ENCODE data around the gene SLC13A4. TPM values are rescaled to one million over a fixed set of nuclear protein-coding genes. Genes with fewer than 3 reads are reported as not detected.

SLC13A4 gene
- polyA plus RNA-seq, 1 donor (not counting 4 experiments of a cell fraction or from before 2014, with no cell fraction given), result 0.12 TPM

GRCh38 chr7:135661311-135662122, 66.5 kb downstream of the SLC13A4 start:
- TF ChIP-seq EZH2 (IDR thresholded peaks at IDR 0.05; ENCODE audit: low read length), result no peak
- TF ChIP-seq, protein P1, sequence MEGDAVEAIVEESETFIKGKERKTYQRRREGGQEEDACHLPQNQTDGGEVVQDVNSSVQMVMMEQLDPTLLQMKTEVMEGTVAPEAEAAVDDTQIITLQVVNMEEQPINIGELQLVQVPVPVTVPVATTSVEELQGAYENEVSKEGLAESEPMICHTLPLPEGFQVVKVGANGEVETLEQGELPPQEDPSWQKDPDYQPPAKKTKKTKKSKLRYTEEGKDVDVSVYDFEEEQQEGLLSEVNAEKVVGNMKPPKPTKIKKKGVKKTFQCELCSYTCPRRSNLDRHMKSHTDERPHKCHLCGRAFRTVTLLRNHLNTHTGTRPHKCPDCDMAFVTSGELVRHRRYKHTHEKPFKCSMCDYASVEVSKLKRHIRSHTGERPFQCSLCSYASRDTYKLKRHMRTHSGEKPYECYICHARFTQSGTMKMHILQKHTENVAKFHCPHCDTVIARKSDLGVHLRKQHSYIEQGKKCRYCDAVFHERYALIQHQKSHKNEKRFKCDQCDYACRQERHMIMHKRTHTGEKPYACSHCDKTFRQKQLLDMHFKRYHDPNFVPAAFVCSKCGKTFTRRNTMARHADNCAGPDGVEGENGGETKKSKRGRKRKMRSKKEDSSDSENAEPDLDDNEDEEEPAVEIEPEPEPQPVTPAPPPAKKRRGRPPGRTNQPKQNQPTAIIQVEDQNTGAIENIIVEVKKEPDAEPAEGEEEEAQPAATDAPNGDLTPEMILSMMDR (optimal IDR thresholded peaks at IDR 0.05 in 1 of 3, IDR thresholded peaks at IDR 0.05 in 1 of 3, conservative IDR thresholded peaks at IDR 0.05 in 1 of 3; ENCODE audit: extremely low read depth in 1 of 3, insufficient read depth in 2 of 3, low read length in 3 of 3), result no peak
- H3K4me3 ChIP-seq (ENCODE audit: control insufficient read depth in 2 of 3, extremely low read depth in 1 of 3, insufficient read depth in 2 of 3, low read depth in 1 of 3, low read length in 3 of 3), result peak overlapping the region; percentile 93 to 100 (median 98)
- peaks cover 41% of the 10 kb centered on the region for H3K79me2 ChIP-seq (ENCODE audit: control insufficient read depth, insufficient read depth, low read length)
- no peaks in the 10 kb centered on the region for H3K36me3 ChIP-seq (ENCODE audit: control insufficient read depth in 2 of 2, extremely low read depth in 1 of 2, insufficient read depth in 2 of 2, low read length in 2 of 2)
- H3K9me1 ChIP-seq (ENCODE audit: control insufficient read depth, extremely low read depth, insufficient read depth, low read length), result no peaks in the 10 kb centered on the region
- H3K9me3 ChIP-seq (ENCODE audit: control insufficient read depth, low read depth, low read length), result no peaks in the 10 kb centered on the region
- no peaks in the 10 kb centered on the region for H4K20me1 ChIP-seq (ENCODE audit: control insufficient read depth, extremely low read depth, insufficient read depth, low read length)
- FAIRE-seq (no peak), DNase-seq (ENCODE audit: low read depth, low spot score) (no peak)
- peak overlapping the region; percentile 97 for H2AFZ ChIP-seq (ENCODE audit: control insufficient read depth, low read length)
- H3K4me2 ChIP-seq (ENCODE audit: control insufficient read depth, extremely low read depth, insufficient read depth, low read depth, low read length), result peak overlapping the region; percentile 93
- peak overlapping the region; percentile 97 for H3K27ac ChIP-seq (ENCODE audit: control insufficient read depth, insufficient read depth, low read length)
- H3K27me3 ChIP-seq (ENCODE audit: control insufficient read depth, extremely low read depth, insufficient read depth, low read length), result no peaks in the 10 kb centered on the region
- dilution Hi-C loops (cut with MboI; ENCODE audit: extremely low pct_ligation_motif_present, low sequenced_read_pairs), result no loop called here
- peak overlapping the region; percentile 98 for H3K9ac ChIP-seq (ENCODE audit: control insufficient read depth, extremely low read depth, insufficient read depth, low read length)
- H3K4me1 ChIP-seq (ENCODE audit: control insufficient read depth, extremely low read depth, insufficient read depth, low read length), result peaks cover 22% of the 10 kb centered on the region

- H3K4me2 ChIP-seq (ENCODE audit: control insufficient read depth, extremely low read depth, insufficient read depth, low read depth, low read length), result no peak overlapping the region
- no peaks in the 10 kb centered on the region for H4K20me1 ChIP-seq (ENCODE audit: control insufficient read depth, extremely low read depth, insufficient read depth, low read length)
- no peak overlapping the region for H3K9ac ChIP-seq (ENCODE audit: control insufficient read depth, extremely low read depth, insufficient read depth, low read length)
- no peaks in the 10 kb centered on the region for H3K36me3 ChIP-seq (ENCODE audit: control insufficient read depth in 2 of 2, extremely low read depth in 1 of 2, insufficient read depth in 2 of 2, low read length in 2 of 2)
- no peaks in the 10 kb centered on the region for H3K9me3 ChIP-seq (ENCODE audit: control insufficient read depth, low read depth, low read length)
- no peak for TF ChIP-seq EZH2 (IDR thresholded peaks at IDR 0.05; ENCODE audit: low read length)
- TF ChIP-seq, protein P1 (optimal IDR thresholded peaks at IDR 0.05 in 1 of 3, IDR thresholded peaks at IDR 0.05 in 1 of 3, conservative IDR thresholded peaks at IDR 0.05 in 1 of 3; ENCODE audit: extremely low read depth in 1 of 3, insufficient read depth in 2 of 3, low read length in 3 of 3), result no peak
- H2AFZ ChIP-seq (ENCODE audit: control insufficient read depth, low read length), result no peak overlapping the region
- peaks cover 18% of the 10 kb centered on the region for H3K4me1 ChIP-seq (ENCODE audit: control insufficient read depth, extremely low read depth, insufficient read depth, low read length)
- no peak for FAIRE-seq
- no peak for DNase-seq (ENCODE audit: low read depth, low spot score)
- H3K27me3 ChIP-seq (ENCODE audit: control insufficient read depth, extremely low read depth, insufficient read depth, low read length), result no peaks in the 10 kb centered on the region
- H3K9me1 ChIP-seq (ENCODE audit: control insufficient read depth, extremely low read depth, insufficient read depth, low read length), result no peaks in the 10 kb centered on the region
- dilution Hi-C loops (cut with MboI; ENCODE audit: extremely low pct_ligation_motif_present, low sequenced_read_pairs), result no loop called here
- H3K4me3 ChIP-seq (ENCODE audit: control insufficient read depth in 2 of 3, extremely low read depth in 1 of 3, insufficient read depth in 2 of 3, low read depth in 1 of 3, low read length in 3 of 3), result no peak overlapping the region
- peaks cover 19% of the 10 kb centered on the region for H3K79me2 ChIP-seq (ENCODE audit: control insufficient read depth, insufficient read depth, low read length)
- no peak overlapping the region for H3K27ac ChIP-seq (ENCODE audit: control insufficient read depth, insufficient read depth, low read length)
Observed at GRCh38 chr7:135659159-135659846, 68.7 kb downstream of the SLC13A4 start.

Measured in keratinocyte (primary cell).